GM10266 (cell line): Measurements from ENCODE around the gene WWOX.

Experiments
- DNase-seq: peaks from one replicate; pipeline ENCODE4 v3.0.0; 2012; ENCODE audit errors: extremely low spot score
- CTCF ChIP-seq: IDR thresholded peaks from 2 replicates; pipeline ENCODE4 v1.5.1; 2012; ENCODE audit warnings: mild to moderate bottlenecking, low read depth; ENCODE audit not compliant: control insufficient read depth, insufficient read depth; ENCODE audit errors: missing control alignments

The WWOX gene

GRCh38 chr16:79081297-79082066 lies 982.0 kb downstream of the WWOX start:
- no peak for DNase-seq
- no peak for TF ChIP-seq CTCF

- no peak for TF ChIP-seq CTCF
- DNase-seq = no peak
These were observed 983.5 kb downstream of the WWOX start for GRCh38 chr16:79082970-79083369.

- TF ChIP-seq CTCF = no peak
- no peak for DNase-seq
These were observed 984.2 kb downstream of the WWOX start for GRCh38 chr16:79083508-79084299.

- TF ChIP-seq CTCF = no peak
- DNase-seq = no peak
These were observed 989.5 kb downstream of the WWOX start for GRCh38 chr16:79088971-79089370.

- DNase-seq = no peak
- no peak for TF ChIP-seq CTCF
These were observed 990.4 kb downstream of the WWOX start for GRCh38 chr16:79089735-79090284.

GRCh38 chr16:79090966-79091365 lies 991.5 kb downstream of the WWOX start:
- TF ChIP-seq CTCF = no peak
- DNase-seq = no peak
